CD4-positive, alpha-beta T cell (primary cell): ENCODE results near the gene BSND. TPM values are rescaled to one million over a fixed set of nuclear protein-coding genes. Genes with fewer than 3 reads are reported as not detected.

Experiments
- ATAC-seq: fragments of 200-7000 bp; cut with Tn5 transposase; one replicate; pipeline ENCODE4 v1.10.0; 2022; ENCODE audit warnings: mild to moderate bottlenecking; ENCODE audit not compliant: poor library complexity
- CTCF ChIA-PET: fragments of 350-600 bp; sonication (Branson Sonifier 250); formaldehyde crosslinking; loops from one replicate; lab custom pipeline; 2021; ENCODE audit warnings: antibody characterized with exemption, inconsistent platforms; lab: Charles Lee
- POLR2A ChIA-PET: fragments of 350-600 bp; sonication (Branson Sonifier 250); formaldehyde crosslinking; loops from one replicate; lab custom pipeline; 2021; ENCODE audit warnings: antibody characterized with exemption, inconsistent platforms; lab: Charles Lee
- DNase-seq, 14 experiments: peaks; one replicate each; pipeline ENCODE4 v3.0.0-alpha.2; 2013 to 2020; ENCODE audit warnings: mixed read lengths in 2 of 14
- H3K27ac ChIP-seq, 2 donors: one replicate each; pipeline versions ENCODE4 v1.5.1 to v1.7.0; 2013; ENCODE audit warnings: low read length in 2 of 2, low read depth in 1 of 2, mild to moderate bottlenecking in 1 of 2
- H3K27me3 ChIP-seq, 2 experiments: 1 replicate in 1 of 2; 2 replicates in 1 of 2; pipeline versions ENCODE4 v1.6.1 to v1.7.0; 2013; ENCODE audit warnings: low read length in 2 of 2, control low read depth in 1 of 2, mild to moderate bottlenecking in 1 of 2, moderate library complexity in 1 of 2; ENCODE audit not compliant: insufficient read depth in 2 of 2, control insufficient read depth in 1 of 2
- H3K36me3 ChIP-seq: one replicate; pipeline ENCODE4 v1.6.1; 2013; ENCODE audit warnings: low read length, control low read depth; ENCODE audit not compliant: insufficient read depth
- H3K4me1 ChIP-seq: one replicate; pipeline ENCODE4 v1.6.1; 2013; ENCODE audit warnings: low read length, control low read depth; ENCODE audit not compliant: insufficient read depth
- H3K4me3 ChIP-seq: one replicate; pipeline ENCODE4 v1.5.1; 2013; ENCODE audit warnings: mild to moderate bottlenecking, low read length, moderate library complexity
- H3K9me3 ChIP-seq, 2 experiments: 1 replicate in 1 of 2; 2 replicates in 1 of 2; pipeline versions ENCODE4 v1.6.1 to v1.7.0; 2013; ENCODE audit warnings: low read length in 2 of 2, mild to moderate bottlenecking in 2 of 2, control low read depth in 1 of 2, moderate library complexity in 1 of 2; ENCODE audit not compliant: control insufficient read depth in 1 of 2, insufficient read depth in 1 of 2
- H3K27ac Mint-ChIP-seq: one replicate; pipeline ENCODE4 v1.8.0; 2020; ENCODE audit warnings: mixed read lengths
- H3K27me3 Mint-ChIP-seq: one replicate; pipeline ENCODE4 v1.8.0; 2021; ENCODE audit warnings: mixed read lengths
- H3K36me3 Mint-ChIP-seq: one replicate; pipeline ENCODE4 v1.8.0; 2021; ENCODE audit warnings: low read depth, mixed read lengths
- H3K4me1 Mint-ChIP-seq: one replicate; pipeline ENCODE4 v1.8.0; 2021; ENCODE audit warnings: low read depth, mixed read lengths
- H3K4me3 Mint-ChIP-seq: one replicate; pipeline ENCODE4 v1.8.0; 2020; ENCODE audit warnings: mild to moderate bottlenecking, mixed read lengths
- H3K9me3 Mint-ChIP-seq: one replicate; pipeline ENCODE4 v1.8.0; 2020; ENCODE audit warnings: mixed read lengths
- intact Hi-C, 2 experiments: fragments of 100-400 bp; cut with DNase I in 1 of 2; cut with micrococcal nuclease in 1 of 2; formaldehyde crosslinking; loops; one replicate each; pipeline versions ENCODE4 v1.15.1 to v1.9.0; 2023 to 2025; cut with DNase I, micrococcal nuclease
- total RNA-seq, 174 experiments: library from RNA in 2 of 174; stranded (reverse) in 2 of 174; gene quantifications; one replicate each; pipeline ENCODE4 v1.2.3 and lab custom pipeline; 2021 to 2026
- TF ChIP-seq, protein P1 (sequence below): fragments of 200-600 bp; IDR thresholded peaks from one replicate; pipeline ENCODE4 v1.8.0; 2022; ENCODE audit warnings: antibody characterized with exemption, mild to moderate bottlenecking

The BSND gene
- total RNA-seq, 2 experiments from 2014 or later: not detected

- ChIA-PET CTCF (no interaction called here), POLR2A (no interaction called here)
- TF ChIP-seq, protein P1, sequence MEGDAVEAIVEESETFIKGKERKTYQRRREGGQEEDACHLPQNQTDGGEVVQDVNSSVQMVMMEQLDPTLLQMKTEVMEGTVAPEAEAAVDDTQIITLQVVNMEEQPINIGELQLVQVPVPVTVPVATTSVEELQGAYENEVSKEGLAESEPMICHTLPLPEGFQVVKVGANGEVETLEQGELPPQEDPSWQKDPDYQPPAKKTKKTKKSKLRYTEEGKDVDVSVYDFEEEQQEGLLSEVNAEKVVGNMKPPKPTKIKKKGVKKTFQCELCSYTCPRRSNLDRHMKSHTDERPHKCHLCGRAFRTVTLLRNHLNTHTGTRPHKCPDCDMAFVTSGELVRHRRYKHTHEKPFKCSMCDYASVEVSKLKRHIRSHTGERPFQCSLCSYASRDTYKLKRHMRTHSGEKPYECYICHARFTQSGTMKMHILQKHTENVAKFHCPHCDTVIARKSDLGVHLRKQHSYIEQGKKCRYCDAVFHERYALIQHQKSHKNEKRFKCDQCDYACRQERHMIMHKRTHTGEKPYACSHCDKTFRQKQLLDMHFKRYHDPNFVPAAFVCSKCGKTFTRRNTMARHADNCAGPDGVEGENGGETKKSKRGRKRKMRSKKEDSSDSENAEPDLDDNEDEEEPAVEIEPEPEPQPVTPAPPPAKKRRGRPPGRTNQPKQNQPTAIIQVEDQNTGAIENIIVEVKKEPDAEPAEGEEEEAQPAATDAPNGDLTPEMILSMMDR: no peak
- no peaks in the 10 kb centered on the region for H3K9me3 Mint-ChIP-seq
- Histone ChIP-seq H3K4me1 (peaks cover 8% of the 10 kb centered on the region), H3K36me3 (no peaks in the 10 kb centered on the region), H3K4me3 (no peak overlapping the region), H3K9me3 (no peaks in the 10 kb centered on the region), H3K27me3 (peaks cover 0 to 5% of the 10 kb centered on the region in 2 experiments), H3K27ac (no peak overlapping the region)
- H3K36me3 Mint-ChIP-seq: no peaks in the 10 kb centered on the region
- DNase-seq (peak in 3 of 14 experiments; percentile 43 to 66 (median 52)), ATAC-seq (no peak)
- no peaks in the 10 kb centered on the region for H3K4me1 Mint-ChIP-seq
- no peak overlapping the region for H3K27ac Mint-ChIP-seq
- intact Hi-C loops: no loop called here
- peaks cover 26% of the 10 kb centered on the region for H3K27me3 Mint-ChIP-seq
- H3K4me3 Mint-ChIP-seq: no peak overlapping the region
These were observed 33.0 kb upstream of the BSND start for GRCh38 chr1:54965624-54966340.

DNA sequence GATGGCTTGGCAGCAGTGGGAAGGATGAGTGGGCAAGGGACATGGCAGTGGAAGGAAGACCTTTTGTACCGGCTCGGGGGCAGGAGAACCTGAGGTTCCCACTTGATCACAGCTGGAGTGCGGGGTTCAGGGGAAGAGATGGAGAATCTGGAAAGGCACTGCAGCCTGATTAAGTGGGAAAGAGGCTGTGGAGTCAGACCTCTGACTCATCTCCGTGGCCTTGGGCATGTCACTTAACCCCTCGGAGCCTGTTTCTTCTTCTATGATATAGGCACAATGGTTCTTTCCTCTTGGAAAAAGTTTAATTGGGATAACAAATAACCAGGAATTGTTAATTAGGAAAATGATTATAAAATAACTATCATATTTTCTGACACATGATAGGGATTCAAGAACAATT lies 31.4 kb upstream of the BSND start:
- no peaks in the 10 kb centered on the region for H3K9me3 Mint-ChIP-seq
- Histone ChIP-seq H3K36me3 (no peaks in the 10 kb centered on the region), H3K27ac (no peak overlapping the region), H3K27me3 (peaks cover 0 to 5% of the 10 kb centered on the region in 2 experiments), H3K4me3 (no peak overlapping the region), H3K4me1 (peaks cover 8% of the 10 kb centered on the region), H3K9me3 (no peaks in the 10 kb centered on the region)
- DNase-seq (no peak), ATAC-seq (no peak)
- H3K27ac Mint-ChIP-seq: no peak overlapping the region
- TF ChIP-seq, protein P1: no peak
- CTCF ChIA-PET: no interaction called here
- H3K4me3 Mint-ChIP-seq: no peak overlapping the region
- H3K4me1 Mint-ChIP-seq: no peaks in the 10 kb centered on the region
- intact Hi-C loops: no loop called here
- peaks cover 36% of the 10 kb centered on the region for H3K27me3 Mint-ChIP-seq
- H3K36me3 Mint-ChIP-seq: no peaks in the 10 kb centered on the region
- POLR2A ChIA-PET: no interaction called here

- ChIA-PET POLR2A (no interaction called here), CTCF (no interaction called here)
- no peaks in the 10 kb centered on the region for H3K36me3 Mint-ChIP-seq
- no peak overlapping the region for H3K27ac Mint-ChIP-seq
- no peak overlapping the region for H3K4me3 Mint-ChIP-seq
- no peaks in the 10 kb centered on the region for H3K9me3 ChIP-seq
- DNase-seq (no peak), ATAC-seq (no peak)
- H3K4me1 Mint-ChIP-seq: no peaks in the 10 kb centered on the region
- H3K9me3 Mint-ChIP-seq: no peaks in the 10 kb centered on the region
- H3K36me3 ChIP-seq: no peaks in the 10 kb centered on the region
- peaks cover 4 to 9% of the 10 kb centered on the region in 2 experiments for H3K27me3 ChIP-seq
- peaks cover 8% of the 10 kb centered on the region for H3K4me1 ChIP-seq
- intact Hi-C loops: no loop called here
- no peak overlapping the region for H3K27ac ChIP-seq
- H3K27me3 Mint-ChIP-seq: peaks cover 42% of the 10 kb centered on the region
- H3K4me3 ChIP-seq: no peak overlapping the region
- TF ChIP-seq, protein P1: no peak
These were observed 30.2 kb upstream of the BSND start for GRCh38 chr1:54968551-54968950.
